HepG2 (cell line): Measurements from ENCODE around the gene BAZ1A. TPM values are rescaled to one million over a fixed set of nuclear protein-coding genes. Genes with fewer than 3 reads are reported as not detected.

Source experiments
- ATF7-NPFF ChIP-seq: sonication (generic); formaldehyde crosslinking; IDR thresholded peaks from 2 replicates; pipeline ENCODE4 v1.8.1; 2023; ENCODE audit warnings: mild to moderate bottlenecking, low read depth, missing genetic modification reagents, moderate library complexity
- FLYWCH1 ChIP-seq: sonication (generic); formaldehyde crosslinking; IDR thresholded peaks from 2 replicates; pipeline ENCODE4 v1.8.1; 2023; ENCODE audit warnings: mild to moderate bottlenecking, missing genetic modification reagents
- FOXK1 ChIP-seq: sonication (generic); formaldehyde crosslinking; IDR thresholded peaks from 2 replicates; pipeline ENCODE4 v1.4.0; 2020; ENCODE audit warnings: low read depth, missing genetic modification reagents, borderline replicate concordance
- HNF4G ChIP-seq, 2 experiments: sonication (generic) in 1 of 2; formaldehyde crosslinking in 1 of 2; IDR thresholded peaks; 2 replicates each; pipeline versions ENCODE4 v1.4.0 to v1.6.1; 2011 to 2020; ENCODE audit warnings: borderline replicate concordance in 2 of 2, low read depth in 2 of 2, mild to moderate bottlenecking in 2 of 2, low read length in 1 of 2, missing genetic modification reagents in 1 of 2, moderate library complexity in 1 of 2
- IKZF4 ChIP-seq: sonication (generic); formaldehyde crosslinking; IDR thresholded peaks from 2 replicates; pipeline ENCODE4 v1.5.1; 2020; ENCODE audit warnings: borderline replicate concordance, mild to moderate bottlenecking, low read depth, missing genetic modification reagents; ENCODE audit errors: not compliant biosample characterization
- KDM5A ChIP-seq: fragments of 200-600 bp; sonication (generic); IDR thresholded peaks from 2 replicates; pipeline ENCODE4 v1.7.0; 2018; ENCODE audit warnings: antibody characterized with exemption, mild to moderate bottlenecking, low read length, borderline replicate concordance
- MEIS2 ChIP-seq: sonication (generic); formaldehyde crosslinking; IDR thresholded peaks from 2 replicates; pipeline ENCODE4 v1.9.0; 2021; ENCODE audit warnings: mild to moderate bottlenecking, missing genetic modification reagents
- PTBP1 ChIP-seq: fragments of 200-400 bp; formaldehyde crosslinking; IDR thresholded peaks from 2 replicates; pipeline ENCODE4 v1.6.1; 2018; ENCODE audit warnings: low read length, low read depth; ENCODE audit not compliant: poor library complexity, severe bottlenecking
- SOX13 ChIP-seq, 3 experiments: fragments of 450-650 bp in 1 of 3; sonication (generic) in 1 of 3; formaldehyde crosslinking in 1 of 3; IDR thresholded peaks in 2 of 3; conservative IDR thresholded peaks in 1 of 3; 2 replicates each; pipeline versions ENCODE4 v1.5.0 to v1.6.1; 2016 to 2020; ENCODE audit warnings: antibody characterized with exemption in 1 of 3, mild to moderate bottlenecking in 1 of 3, missing compliant biosample characterization in 1 of 3, missing genetic modification reagents in 1 of 3, moderate library complexity in 1 of 3
- TBP ChIP-seq: sonication (generic); formaldehyde crosslinking; IDR thresholded peaks from 2 replicates; pipeline ENCODE4 v1.5.0; 2020; ENCODE audit warnings: missing genetic modification reagents
- TEAD2 ChIP-seq: sonication (generic); formaldehyde crosslinking; IDR thresholded peaks from 2 replicates; pipeline ENCODE4 v1.9.0; 2021; ENCODE audit warnings: missing genetic modification reagents
- ZFY ChIP-seq: sonication (generic); formaldehyde crosslinking; IDR thresholded peaks from 2 replicates; pipeline ENCODE4 v1.4.0; 2020; ENCODE audit warnings: missing genetic modification reagents
- ZNF234 ChIP-seq: sonication (generic); formaldehyde crosslinking; conservative IDR thresholded peaks from 2 replicates; pipeline ENCODE4 v1.5.1; 2020; ENCODE audit warnings: mild to moderate bottlenecking, missing genetic modification reagents
- ZNF431 ChIP-seq: sonication (generic); formaldehyde crosslinking; IDR thresholded peaks from 2 replicates; pipeline ENCODE4 v1.9.0; 2022; ENCODE audit warnings: missing genetic modification reagents, low read depth, mild to moderate bottlenecking, borderline replicate concordance
- ZNF609 ChIP-seq: sonication (generic); formaldehyde crosslinking; IDR thresholded peaks from 2 replicates; pipeline ENCODE4 v1.4.0; 2020; ENCODE audit warnings: mild to moderate bottlenecking, missing genetic modification reagents, borderline replicate concordance
- polyA plus RNA-seq, 8 experiments: library from polyadenylated mRNA; depleted of rRNA in 3 of 8; stranded (reverse) in 7 of 8; unstranded in 1 of 8; fragments of >200 nt; fragmentation: Illumina TruSeq in 4 of 8; extraction: Trizol in 4 of 8; gene quantifications; 2 replicates each; pipeline versions ENCODE4 v1.2.1 to v1.2.3, GENCODE V29; 2011 to 2016; ENCODE audit warnings: low read depth in 4 of 8, missing spikeins in 1 of 8, mixed read lengths in 1 of 8; ENCODE audit not compliant: insufficient read depth in 1 of 8
- total RNA-seq, 5 experiments: library from RNA; depleted of rRNA; stranded (reverse); fragments of >200 nt; fragmentation: Illumina TruSeq; extraction: Trizol; gene quantifications; 2 replicates each; pipeline ENCODE4 v1.2.3, GENCODE V29; 2016; ENCODE audit warnings: low read depth in 1 of 5
- TF ChIP-seq, protein P1 (sequence below): sonication (generic); formaldehyde crosslinking; IDR thresholded peaks from 2 replicates; pipeline ENCODE4 v1.4.0; 2020; ENCODE audit warnings: missing genetic modification reagents, borderline replicate concordance
- TF ChIP-seq, protein P2 (sequence below): IDR thresholded peaks from 2 replicates; pipeline ENCODE4 v1.6.1; 2016; ENCODE audit warnings: mild to moderate bottlenecking

BAZ1A gene
- total and polyA plus RNA-seq, 2 of the 13 experiments (the other 11 are each of a cell fraction or from before 2014, with no cell fraction given), result 20.9 to 56.8 TPM

- TF ChIP-seq FOXK1 (CRISPR knock-in tag) (peak; percentile 76; the same call in 1 of the 2 replicates), TEAD2 (no peak), ATF7-NPFF (CRISPR knock-in tag) (no peak; the same call in 1 of the 2 replicates), HNF4G (IDR thresholded peaks at IDR 0.05; ENCODE audit: borderline replicate concordance, low read depth, low read length) (no peak; the same call in 1 of the 2 replicates), HNF4G (CRISPR knock-in tag; IDR thresholded peaks at IDR 0.05; ENCODE audit: borderline replicate concordance, low read depth) (peak; percentile 78), SOX13 (IDR thresholded peaks at IDR 0.05) (0 out of 2 replicates have a peak, but pooled peaks have one; percentile 3), SOX13 (CRISPR knock-in tag; conservative IDR thresholded peaks at IDR 0.05 in 1 of 2, IDR thresholded peaks at IDR 0.05 in 1 of 2) (peak in 1 of 2 experiments; percentile 50; a peak in 1 of 4 replicates), ZNF234 (CRISPR knock-in tag) (peak; percentile 84; the same call in 1 of the 2 replicates), ZFY (peak; percentile 99), TBP (CRISPR knock-in tag) (0 out of 2 replicates have a peak, but pooled peaks have one; percentile 65), PTBP1 (peak; percentile 41), ZNF431 (peak; percentile 58), FLYWCH1 (CRISPR knock-in tag) (no peak; the same call in none of the 2 replicates), IKZF4 (CRISPR knock-in tag) (peak; percentile 94), MEIS2 (peak; percentile 94; the same call in 1 of the 2 replicates), ZNF609 (CRISPR knock-in tag) (peak; percentile 84), KDM5A (peak; percentile 57; the same call in 1 of the 2 replicates)
- TF ChIP-seq, protein P1, sequence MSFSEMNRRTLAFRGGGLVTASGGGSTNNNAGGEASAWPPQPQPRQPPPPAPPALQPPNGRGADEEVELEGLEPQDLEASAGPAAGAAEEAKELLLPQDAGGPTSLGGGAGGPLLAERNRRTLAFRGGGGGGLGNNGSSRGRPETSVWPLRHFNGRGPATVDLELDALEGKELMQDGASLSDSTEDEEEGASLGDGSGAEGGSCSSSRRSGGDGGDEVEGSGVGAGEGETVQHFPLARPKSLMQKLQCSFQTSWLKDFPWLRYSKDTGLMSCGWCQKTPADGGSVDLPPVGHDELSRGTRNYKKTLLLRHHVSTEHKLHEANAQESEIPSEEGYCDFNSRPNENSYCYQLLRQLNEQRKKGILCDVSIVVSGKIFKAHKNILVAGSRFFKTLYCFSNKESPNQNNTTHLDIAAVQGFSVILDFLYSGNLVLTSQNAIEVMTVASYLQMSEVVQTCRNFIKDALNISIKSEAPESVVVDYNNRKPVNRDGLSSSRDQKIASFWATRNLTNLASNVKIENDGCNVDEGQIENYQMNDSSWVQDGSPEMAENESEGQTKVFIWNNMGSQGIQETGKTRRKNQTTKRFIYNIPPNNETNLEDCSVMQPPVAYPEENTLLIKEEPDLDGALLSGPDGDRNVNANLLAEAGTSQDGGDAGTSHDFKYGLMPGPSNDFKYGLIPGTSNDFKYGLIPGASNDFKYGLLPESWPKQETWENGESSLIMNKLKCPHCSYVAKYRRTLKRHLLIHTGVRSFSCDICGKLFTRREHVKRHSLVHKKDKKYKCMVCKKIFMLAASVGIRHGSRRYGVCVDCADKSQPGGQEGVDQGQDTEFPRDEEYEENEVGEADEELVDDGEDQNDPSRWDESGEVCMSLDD (CRISPR knock-in tag), result peak; percentile 81; the same call in 1 of the 2 replicates
- TF ChIP-seq, protein P2, sequence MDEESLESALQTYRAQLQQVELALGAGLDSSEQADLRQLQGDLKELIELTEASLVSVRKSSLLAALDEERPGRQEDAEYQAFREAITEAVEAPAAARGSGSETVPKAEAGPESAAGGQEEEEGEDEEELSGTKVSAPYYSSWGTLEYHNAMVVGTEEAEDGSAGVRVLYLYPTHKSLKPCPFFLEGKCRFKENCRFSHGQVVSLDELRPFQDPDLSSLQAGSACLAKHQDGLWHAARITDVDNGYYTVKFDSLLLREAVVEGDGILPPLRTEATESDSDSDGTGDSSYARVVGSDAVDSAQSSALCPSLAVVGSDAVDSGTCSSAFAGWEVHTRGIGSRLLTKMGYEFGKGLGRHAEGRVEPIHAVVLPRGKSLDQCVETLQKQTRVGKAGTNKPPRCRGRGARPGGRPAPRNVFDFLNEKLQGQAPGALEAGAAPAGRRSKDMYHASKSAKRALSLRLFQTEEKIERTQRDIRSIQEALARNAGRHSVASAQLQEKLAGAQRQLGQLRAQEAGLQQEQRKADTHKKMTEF (CRISPR knock-in tag), result peak; percentile 98
Observed at GRCh38 chr14:34873589-34874385, 1.4 kb downstream of the BAZ1A start (continued).
